CD4-positive, CD25-positive, alpha-beta regulatory T cell (primary cell): Measurements from ENCODE around the gene PHF2. TPM values are rescaled to one million over a fixed set of nuclear protein-coding genes. Genes with fewer than 3 reads are reported as not detected.
"Not testable (repeated sequence)": the region's sequence is repeated elsewhere in the genome, so short reads cannot be mapped to it uniquely, and the experiment has no call there.

ENCODE experiments used
- ATAC-seq, 2 donors: fragments of 150-1000 bp; cut with Tn5 transposase; one replicate each; pipeline ENCODE4 v1.10.0; 2021; ENCODE audit warnings: low read depth in 2 of 2, moderate number of reproducible peaks in 2 of 2, moderate library complexity in 1 of 2
- DNase-seq, 3 donors: peaks; one replicate each; pipeline versions ENCODE4 v3.0.0 to v3.0.0-alpha.2; 2012 to 2022; ENCODE audit warnings: mixed read lengths in 1 of 3
- H3K27ac ChIP-seq: one replicate; pipeline ENCODE4 v1.7.0; 2013; ENCODE audit warnings: mild to moderate bottlenecking, low read length; ENCODE audit not compliant: insufficient read depth, poor library complexity, severe bottlenecking
- H3K27me3 ChIP-seq: one replicate; pipeline ENCODE4 v1.7.0; 2013; ENCODE audit warnings: low read length; ENCODE audit not compliant: control insufficient read depth, insufficient read depth
- H3K36me3 ChIP-seq: one replicate; pipeline ENCODE4 v1.7.0; 2013; ENCODE audit warnings: mild to moderate bottlenecking, low read length, moderate library complexity; ENCODE audit not compliant: control insufficient read depth, insufficient read depth
- H3K4me1 ChIP-seq: 2 replicates; pipeline ENCODE4 v1.7.0; 2013; ENCODE audit warnings: mild to moderate bottlenecking, low read length; ENCODE audit not compliant: insufficient read depth, control insufficient read depth, poor library complexity, severe bottlenecking
- H3K4me3 ChIP-seq: one replicate; pipeline ENCODE4 v1.7.0; 2013; ENCODE audit warnings: low read depth, mild to moderate bottlenecking, low read length, moderate library complexity
- H3K9me3 ChIP-seq, 2 experiments: 1 replicate in 1 of 2; 2 replicates in 1 of 2; pipeline ENCODE4 v1.7.0; 2013; ENCODE audit warnings: low read length in 2 of 2, mild to moderate bottlenecking in 1 of 2, moderate library complexity in 1 of 2; ENCODE audit not compliant: control insufficient read depth in 2 of 2
- H3K27ac Mint-ChIP-seq, 3 donors: one replicate each; pipeline ENCODE4 v1.8.0; 2020 to 2022; ENCODE audit warnings: mild to moderate bottlenecking in 3 of 3, mixed read lengths in 3 of 3, moderate library complexity in 2 of 3
- H3K27me3 Mint-ChIP-seq: one replicate; pipeline ENCODE4 v1.8.0; 2022; ENCODE audit warnings: mild to moderate bottlenecking, mixed read lengths
- H3K36me3 Mint-ChIP-seq: one replicate; pipeline ENCODE4 v1.8.0; 2020; ENCODE audit warnings: mixed read lengths
- H3K4me1 Mint-ChIP-seq, 4 donors: one replicate each; pipeline ENCODE4 v1.8.0; 2020 to 2022; ENCODE audit warnings: mixed read lengths in 4 of 4, mild to moderate bottlenecking in 1 of 4
- H3K4me3 Mint-ChIP-seq, 4 donors: one replicate each; pipeline ENCODE4 v1.8.0; 2020 to 2022; ENCODE audit warnings: mild to moderate bottlenecking in 4 of 4, mixed read lengths in 4 of 4, moderate library complexity in 3 of 4
- H3K9me3 Mint-ChIP-seq, 7 donors: one replicate each; pipeline ENCODE4 v1.8.0; 2020 to 2022; ENCODE audit warnings: mixed read lengths in 7 of 7, mild to moderate bottlenecking in 3 of 7, moderate library complexity in 2 of 7
- polyA plus RNA-seq, 4 donors: library from polyadenylated mRNA; unstranded; fragments of 300-500 nt; fragmentation: Illumina TruSeq; gene quantifications; one replicate each; pipeline ENCODE4 v1.2.3, GENCODE V29; 2021
- total RNA-seq: library from RNA; stranded (reverse); gene quantifications from one replicate; pipeline ENCODE4 v1.2.3, GENCODE V29; 2022

Gene PHF2
- total and polyA plus RNA-seq, 5 donors from 2014 or later, result 0.37 to 29.4 (median 1.0) TPM

DNA sequence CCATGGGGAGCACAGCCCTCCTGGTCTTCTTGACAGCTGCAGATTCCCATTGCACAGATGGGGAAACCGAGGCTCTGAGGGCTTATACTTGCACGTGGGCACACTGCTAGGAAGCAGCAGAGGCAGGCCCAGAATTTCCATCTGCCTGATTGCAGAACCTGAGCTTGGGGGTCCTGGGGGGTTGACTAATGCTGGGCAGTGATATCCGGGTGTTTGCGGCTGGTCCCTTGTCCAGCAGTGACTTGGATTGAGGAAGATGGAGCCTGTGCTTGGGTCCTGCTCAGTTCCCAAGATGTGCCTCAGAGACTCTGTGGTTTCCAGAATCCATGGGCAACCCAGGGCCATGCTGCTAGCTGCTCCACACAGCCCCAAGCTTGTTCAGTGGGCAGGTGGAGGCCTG lies 91.2 kb downstream of the PHF2 start:
- H3K27me3 Mint-ChIP-seq, result no peaks in the 10 kb centered on the region

DNA sequence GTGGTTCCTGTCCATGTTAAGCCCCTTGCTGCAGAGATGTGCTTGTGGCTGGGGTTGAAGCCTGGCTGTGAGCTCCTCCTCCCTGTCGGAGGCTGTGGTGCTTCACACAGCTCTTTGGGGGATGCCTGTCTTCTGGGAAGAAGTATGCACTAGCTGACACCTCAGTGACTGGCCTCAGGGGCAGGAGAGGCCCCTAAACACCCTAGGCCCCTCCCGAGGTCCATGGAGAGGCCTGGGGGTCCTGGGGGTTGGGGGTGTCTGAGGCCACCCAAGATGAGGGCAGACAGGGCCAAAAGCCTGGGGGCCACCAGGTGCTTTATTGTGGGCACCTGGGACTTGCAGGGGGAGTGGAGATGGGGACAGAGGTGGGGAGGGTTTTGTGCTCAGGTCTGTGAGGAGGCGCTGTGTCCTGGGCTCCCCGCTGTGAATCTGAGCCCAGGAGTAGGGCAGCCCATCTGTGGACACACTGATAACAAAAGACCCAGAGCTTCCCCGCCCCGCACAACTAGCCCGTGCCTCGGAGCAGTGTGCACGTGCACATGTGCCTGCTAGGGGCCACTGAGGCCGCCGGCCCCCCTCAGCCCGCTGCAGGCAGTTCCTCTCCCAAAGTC lies 92.0 kb downstream of the PHF2 start:
- DNase-seq, result no peak
- Histone ChIP-seq H3K36me3 (peaks cover 17% of the 10 kb centered on the region), H3K27ac (no peak overlapping the region), H3K27me3 (no peaks in the 10 kb centered on the region), H3K4me1 (no peaks in the 10 kb centered on the region), H3K4me3 (no peak overlapping the region), H3K9me3 (no peaks in the 10 kb centered on the region)
- Mint-ChIP-seq H3K9me3 (peaks cover 0 to 3% (median 0%) of the 10 kb centered on the region in 7 donors), H3K4me1 (peaks cover 0 to 2% (median 0%) of the 10 kb centered on the region in 4 donors), H3K4me3 (no peak overlapping the region), H3K36me3 (peaks cover 12% of the 10 kb centered on the region), H3K27me3 (no peaks in the 10 kb centered on the region), H3K27ac (no peak overlapping the region)
- ATAC-seq, result no peak

More for the DNA sequence above, 91.2 kb downstream of the PHF2 start:
- Histone ChIP-seq H3K4me1 (no peaks in the 10 kb centered on the region), H3K9me3 (no peaks in the 10 kb centered on the region), H3K36me3 (peaks cover 22% of the 10 kb centered on the region), H3K4me3 (no peak overlapping the region), H3K27ac (no peak overlapping the region), H3K27me3 (no peaks in the 10 kb centered on the region)
- no peak overlapping the region for H3K4me3 Mint-ChIP-seq
- peaks cover 8% of the 10 kb centered on the region for H3K36me3 Mint-ChIP-seq
- H3K27ac Mint-ChIP-seq, result no peak overlapping the region
- H3K4me1 Mint-ChIP-seq, result no peaks in the 10 kb centered on the region
- H3K9me3 Mint-ChIP-seq, result peaks cover 0 to 3% (median 0%) of the 10 kb centered on the region in 7 donors
- no peak for DNase-seq
- ATAC-seq, result no peak

DNA sequence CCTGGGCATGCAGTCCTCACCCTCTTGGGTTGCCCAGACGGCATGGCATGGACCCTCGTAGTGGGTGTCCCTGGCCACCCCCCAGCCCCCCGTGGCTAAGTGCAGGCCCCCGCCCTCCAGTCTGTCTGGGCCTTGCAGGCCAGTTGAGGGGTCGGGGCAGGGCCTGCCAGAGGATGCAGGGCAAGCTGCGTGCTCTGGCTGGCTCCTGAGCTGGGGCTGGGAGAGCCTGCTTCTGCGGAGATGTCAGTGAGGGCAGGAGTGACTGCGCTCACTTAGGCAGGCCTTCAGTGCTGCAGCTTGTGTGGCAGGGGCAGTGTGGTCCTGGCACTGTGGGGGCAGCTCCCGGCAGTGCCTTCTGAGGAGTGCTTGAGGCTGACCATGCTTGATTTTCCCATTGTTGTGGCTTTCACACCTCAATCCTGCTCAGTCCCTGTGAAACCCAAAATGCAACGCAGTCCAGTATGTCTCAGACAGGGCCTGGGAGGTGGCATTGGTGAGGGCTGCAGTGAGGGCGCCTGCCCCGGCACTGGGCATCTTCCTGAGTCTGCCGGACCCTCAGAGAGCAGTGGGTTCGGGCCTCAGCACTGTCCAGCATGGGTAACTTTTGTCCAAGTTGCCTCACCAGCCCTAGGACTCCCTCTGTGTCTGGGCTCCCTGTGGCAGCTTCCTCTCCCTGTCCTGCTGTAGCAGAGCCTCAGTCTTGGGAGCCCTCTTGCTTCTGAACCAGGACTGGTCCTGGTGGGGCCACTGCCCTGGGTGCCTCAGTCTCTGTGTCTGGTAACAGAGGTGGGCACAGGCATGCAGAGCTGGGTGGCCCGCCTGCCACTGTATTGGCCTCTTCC lies 93.0 kb downstream of the PHF2 start:
- Mint-ChIP-seq H3K27ac (peak overlapping the region in 1 of 3 donors; percentile 62), H3K4me1 (peaks cover 0 to 2% (median 0%) of the 10 kb centered on the region in 4 donors), H3K4me3 (no peak overlapping the region), H3K27me3 (no peaks in the 10 kb centered on the region), H3K36me3 (peaks cover 15% of the 10 kb centered on the region), H3K9me3 (peaks cover 0 to 3% (median 0%) of the 10 kb centered on the region in 7 donors)
- no peak overlapping the region for H3K27ac ChIP-seq
- DNase-seq (no peak), ATAC-seq (peak in 1 of 2 donors; percentile 11)
- H3K9me3 ChIP-seq, result no peaks in the 10 kb centered on the region
- no peaks in the 10 kb centered on the region for H3K27me3 ChIP-seq
- peaks cover 18% of the 10 kb centered on the region for H3K36me3 ChIP-seq
- H3K4me1 ChIP-seq, result no peaks in the 10 kb centered on the region
- H3K4me3 ChIP-seq, result no peak overlapping the region

DNA sequence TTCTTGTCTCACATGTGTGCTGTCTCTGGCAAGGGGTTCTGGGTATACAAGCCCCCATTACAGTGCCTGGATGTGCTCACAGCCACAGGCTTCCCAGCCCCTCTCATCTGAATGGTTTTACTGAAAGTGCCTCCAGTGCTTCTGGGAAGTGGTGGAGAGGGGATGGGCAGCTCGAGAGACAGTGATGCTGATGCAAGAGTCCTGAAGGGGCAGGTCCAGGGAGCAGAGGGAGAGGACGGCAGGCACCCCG lies 93.5 kb downstream of the PHF2 start:
- no peak for DNase-seq
- H3K36me3 Mint-ChIP-seq, result peaks cover 16% of the 10 kb centered on the region
- ATAC-seq, result no peak
- no peaks in the 10 kb centered on the region for H3K9me3 ChIP-seq
- H3K27me3 Mint-ChIP-seq, result no peaks in the 10 kb centered on the region
- H3K4me3 Mint-ChIP-seq, result no peak overlapping the region
- H3K36me3 ChIP-seq, result peaks cover 18% of the 10 kb centered on the region
- no peaks in the 10 kb centered on the region for H3K4me1 ChIP-seq
- peaks cover 0 to 2% (median 0%) of the 10 kb centered on the region in 4 donors for H3K4me1 Mint-ChIP-seq
- peak overlapping the region in 1 of 3 donors; percentile 62 for H3K27ac Mint-ChIP-seq
- no peaks in the 10 kb centered on the region for H3K27me3 ChIP-seq
- no peak overlapping the region for H3K4me3 ChIP-seq
- peaks cover 0 to 3% (median 0%) of the 10 kb centered on the region in 7 donors for H3K9me3 Mint-ChIP-seq
- no peak overlapping the region for H3K27ac ChIP-seq

DNA sequence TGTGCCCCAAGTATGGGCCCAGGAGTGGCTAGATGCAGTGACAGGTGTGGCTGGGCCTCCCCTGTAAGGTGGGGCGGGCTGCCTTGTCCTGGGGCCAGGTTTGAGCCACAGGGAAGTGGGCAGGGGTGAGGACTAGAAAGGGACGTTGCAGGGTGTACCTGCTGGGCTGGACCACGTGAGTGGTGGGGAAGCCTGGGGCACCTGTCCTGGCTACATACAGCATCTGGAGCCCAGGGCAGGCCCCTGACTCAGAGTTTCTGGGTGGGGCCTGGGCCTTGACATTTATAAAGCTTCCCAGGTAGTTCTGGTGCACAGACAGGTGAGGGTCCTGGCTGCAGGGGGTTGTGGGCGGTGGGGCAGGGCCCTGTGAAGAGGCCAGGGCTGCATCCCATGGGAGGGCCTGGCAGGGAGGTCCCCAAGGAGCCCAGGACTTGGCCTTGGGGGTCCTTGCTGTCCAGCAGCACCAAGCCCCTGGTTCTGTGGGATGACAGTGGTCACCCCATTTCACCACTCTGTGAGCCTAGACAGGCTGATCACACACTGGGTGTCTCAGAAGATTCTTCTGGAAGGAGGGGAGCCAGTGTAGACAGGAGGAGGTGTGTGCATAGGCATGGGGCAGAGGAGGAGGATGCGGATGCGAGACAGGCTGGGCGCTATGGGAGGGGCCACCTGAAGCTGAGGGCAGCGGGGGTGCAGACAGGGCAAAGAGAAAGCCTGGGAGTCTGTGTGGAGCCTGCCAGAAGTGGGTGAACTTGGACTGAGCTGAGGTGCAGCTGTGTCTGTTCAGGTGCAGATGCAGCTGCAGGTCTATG lies 94.0 kb downstream of the PHF2 start:
- Mint-ChIP-seq H3K4me1 (peaks cover 0 to 2% (median 0%) of the 10 kb centered on the region in 4 donors), H3K27me3 (no peaks in the 10 kb centered on the region), H3K27ac (peak overlapping the region in 1 of 3 donors; percentile 62), H3K36me3 (peaks cover 16% of the 10 kb centered on the region), H3K4me3 (no peak overlapping the region), H3K9me3 (peaks cover 0 to 3% (median 0%) of the 10 kb centered on the region in 7 donors)
- H3K9me3 ChIP-seq, result no peaks in the 10 kb centered on the region
- ATAC-seq (peak in 1 of 2 donors; percentile 5), DNase-seq (no peak)
- H3K4me3 ChIP-seq, result no peak overlapping the region
- no peak overlapping the region for H3K27ac ChIP-seq
- no peaks in the 10 kb centered on the region for H3K4me1 ChIP-seq
- peaks cover 15% of the 10 kb centered on the region for H3K36me3 ChIP-seq
- no peaks in the 10 kb centered on the region for H3K27me3 ChIP-seq

DNA sequence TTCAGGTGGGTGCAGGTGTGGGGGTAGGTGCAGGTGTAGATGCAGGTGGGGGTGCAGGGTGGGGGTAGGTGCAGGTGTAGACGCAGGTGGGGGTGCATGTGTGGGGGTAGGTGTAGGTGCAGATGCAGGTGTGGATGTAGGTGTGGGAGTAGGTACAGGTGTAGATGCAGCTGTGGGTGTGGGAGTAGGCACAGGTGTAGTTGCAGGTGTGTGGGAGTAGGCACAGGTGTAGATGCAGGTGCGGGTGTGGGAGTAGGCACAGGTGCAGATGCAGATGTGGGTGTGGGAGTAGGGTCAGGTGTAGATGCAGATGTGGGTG lies 94.6 kb downstream of the PHF2 start:
- H3K4me3 Mint-ChIP-seq, result no peak overlapping the region
- H3K4me1 ChIP-seq, result no peaks in the 10 kb centered on the region
- no peak for DNase-seq
- H3K9me3 Mint-ChIP-seq, result peaks cover 0 to 3% (median 0%) of the 10 kb centered on the region in 7 donors
- no peak overlapping the region for H3K27ac ChIP-seq
- H3K27me3 Mint-ChIP-seq, result no peaks in the 10 kb centered on the region
- H3K4me1 Mint-ChIP-seq, result peaks cover 0 to 2% (median 0%) of the 10 kb centered on the region in 4 donors
- H3K9me3 ChIP-seq, result no peaks in the 10 kb centered on the region
- H3K36me3 ChIP-seq, result peaks cover 20% of the 10 kb centered on the region
- peaks cover 17% of the 10 kb centered on the region for H3K36me3 Mint-ChIP-seq
- ATAC-seq, result no peak
- H3K4me3 ChIP-seq, result no peak overlapping the region
- no peak overlapping the region for H3K27ac Mint-ChIP-seq
- no peaks in the 10 kb centered on the region for H3K27me3 ChIP-seq

DNA sequence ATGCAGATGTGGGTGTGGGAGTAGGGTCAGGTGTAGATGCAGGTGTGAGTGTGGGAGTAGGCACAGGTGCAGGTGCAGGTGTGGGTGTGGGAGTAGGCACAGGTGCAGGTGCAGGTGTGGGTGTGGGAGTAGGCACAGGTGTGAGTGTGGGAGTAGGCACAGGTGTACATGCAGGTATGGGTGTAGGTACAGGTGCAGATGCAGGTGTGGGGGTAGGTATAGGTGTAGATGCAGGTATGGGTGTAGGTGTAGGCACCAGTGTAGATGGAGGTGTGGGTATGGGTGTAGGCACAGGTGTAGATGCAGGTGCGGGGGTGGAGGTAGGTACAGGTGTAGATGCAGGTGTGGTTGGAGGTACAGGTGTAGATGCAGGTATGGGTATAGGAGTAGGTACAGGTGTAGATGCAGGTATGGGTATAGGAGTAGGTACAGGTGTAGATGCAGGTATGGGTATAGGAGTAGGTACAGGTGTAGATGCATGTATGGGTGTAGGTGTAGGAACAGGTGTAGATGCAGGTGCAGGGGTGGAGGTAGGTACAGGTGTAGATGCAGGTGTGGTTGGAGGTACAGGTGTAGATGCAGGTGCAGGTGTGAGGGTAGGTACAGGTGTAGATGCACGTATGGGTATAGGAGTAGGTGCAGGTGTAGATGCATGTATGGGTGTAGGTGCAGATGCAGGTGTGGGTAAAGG lies 96.1 kb downstream of the PHF2 start:
- H3K27me3 ChIP-seq, H3K4me1 ChIP-seq, H3K27me3 Mint-ChIP-seq, H3K9me3 ChIP-seq, ATAC-seq, H3K27ac Mint-ChIP-seq, H3K4me3 Mint-ChIP-seq, DNase-seq, H3K27ac ChIP-seq, H3K9me3 Mint-ChIP-seq, H3K4me1 Mint-ChIP-seq, H3K4me3 ChIP-seq: not testable (repeated sequence)
- peaks cover 17% of the 10 kb centered on the region for H3K36me3 Mint-ChIP-seq
- H3K36me3 ChIP-seq, result peaks cover 26% of the 10 kb centered on the region
